H4 (cell line): ENCODE results near the gene PTGR3. TPM values are rescaled to one million over a fixed set of nuclear protein-coding genes. Genes with fewer than 3 reads are reported as not detected.
A peak's percentile ranks its signal among the peaks of the same experiment; 100 is the strongest.

Experiments
- DNase-seq: peaks from one replicate; pipeline ENCODE4 v3.0.0-alpha.2; 2015; ENCODE audit warnings: low spot score
- total RNA-seq: library from RNA; depleted of rRNA; stranded (reverse); fragments of >200 nt; shearing (Covaris generic); gene quantifications from 2 replicates; pipeline ENCODE4 v1.2.3, GENCODE V29; 2014

PTGR3 gene
- total RNA-seq, 1 experiment from 2014 or later: 16.5 TPM

DNA sequence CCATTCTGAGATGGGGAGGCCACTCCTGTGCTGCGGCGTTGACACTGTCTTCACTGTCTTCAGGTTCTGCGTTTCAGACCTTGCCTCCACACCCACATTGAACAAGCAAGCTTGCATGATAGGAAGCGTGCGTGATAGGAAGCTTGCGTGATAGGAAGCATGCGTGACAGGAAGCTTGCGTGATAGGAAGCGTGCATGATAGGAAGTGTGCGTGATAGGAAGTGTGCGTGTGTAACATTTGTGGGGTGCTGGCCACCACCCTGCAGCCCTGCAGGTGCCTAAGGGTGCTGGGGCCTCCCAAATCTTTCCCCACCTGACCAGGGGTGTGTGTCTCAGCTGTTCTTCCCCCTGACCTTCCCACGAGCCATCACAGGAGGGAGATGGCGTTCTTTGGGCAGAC, 27.0 kb upstream of the PTGR3 start:
- no peak for DNase-seq

GRCh38 chr18:75234901-75235300, 26.0 kb upstream of the PTGR3 start:
- DNase-seq: no peak

GRCh38 chr18:75231053-75231406, 22.1 kb upstream of the PTGR3 start:
- DNase-seq: peak; percentile 22

DNA sequence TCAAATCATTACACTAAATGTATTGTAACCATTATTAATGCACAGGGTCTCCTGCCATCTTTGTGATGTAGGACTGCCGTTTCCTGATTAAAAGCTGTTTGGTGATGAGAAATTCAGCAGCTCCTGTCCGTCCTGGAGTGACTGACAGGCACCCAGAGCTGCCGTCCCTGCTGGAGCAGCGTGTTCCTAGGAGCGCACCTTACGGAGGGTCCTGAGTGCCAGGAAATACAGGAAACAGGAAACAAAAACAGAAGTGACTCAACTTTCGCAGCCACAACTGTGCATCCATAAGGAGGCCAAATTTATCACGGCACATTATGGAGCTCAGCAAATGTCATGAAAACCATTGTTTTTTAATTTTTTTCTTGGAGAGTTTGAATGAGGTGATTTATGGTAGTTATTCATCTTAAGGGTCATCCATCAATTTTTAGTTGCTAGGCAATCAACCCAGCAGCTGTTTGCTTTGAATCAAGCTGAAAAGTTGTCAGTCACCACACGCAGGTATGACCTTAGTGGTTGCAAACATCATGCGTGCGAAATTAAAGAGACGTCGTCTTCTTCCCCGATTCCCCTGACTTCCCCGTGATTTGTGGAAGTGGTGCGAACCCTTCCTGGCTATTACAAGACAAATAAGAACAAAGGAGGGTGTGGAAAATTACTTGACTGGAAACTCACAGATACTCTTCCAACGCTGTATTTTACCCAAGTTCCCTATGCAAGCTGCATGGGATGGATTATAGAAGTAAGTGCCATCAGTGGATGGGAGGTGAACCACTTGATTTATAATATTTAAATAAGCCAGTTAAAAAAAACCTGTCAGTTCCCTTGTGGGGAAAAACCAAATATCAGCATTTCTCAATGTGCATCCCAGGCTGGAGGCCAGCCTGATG, 21.5 kb upstream of the PTGR3 start:
- no peak for DNase-seq

DNA sequence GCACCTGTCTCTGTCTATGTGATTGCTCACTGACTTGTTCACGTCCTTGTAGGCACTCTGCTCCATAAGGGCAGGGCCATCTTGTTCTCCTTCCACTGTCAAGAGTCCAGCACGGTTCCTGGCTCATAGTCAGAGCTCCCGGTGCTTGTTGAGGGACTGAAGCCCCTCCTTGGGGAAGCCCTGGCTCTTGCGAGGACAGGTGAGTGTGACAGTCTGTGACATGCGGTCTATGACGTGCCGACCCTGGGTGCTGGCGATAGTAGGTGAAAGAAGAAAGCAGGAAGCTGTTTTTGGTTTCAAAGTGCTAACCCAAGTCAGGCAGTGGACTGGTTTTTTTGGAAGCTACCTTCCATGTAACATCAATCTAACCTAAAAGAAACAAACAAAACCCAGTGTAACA, 20.5 kb upstream of the PTGR3 start:
- no peak for DNase-seq

DNA sequence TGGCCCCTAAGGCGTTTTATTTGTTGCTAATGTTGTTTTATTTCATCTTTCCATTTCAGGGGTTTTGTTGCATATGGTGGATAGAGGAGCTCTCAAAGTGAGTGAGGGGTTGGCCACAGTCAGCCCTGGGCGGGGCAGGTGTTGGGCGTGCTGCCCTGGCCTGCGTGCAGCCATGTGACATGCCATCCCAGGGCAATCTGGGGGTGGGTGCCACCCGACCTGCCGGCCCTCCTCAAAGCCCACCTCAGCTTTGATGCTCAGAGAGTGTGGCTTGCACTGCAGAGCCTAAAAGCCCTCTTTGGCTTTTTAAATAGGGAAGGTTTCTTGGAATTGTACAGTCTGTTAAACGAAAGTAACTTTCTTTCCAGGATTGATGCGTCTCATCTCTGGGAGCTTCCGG, 20.0 kb upstream of the PTGR3 start:
- no peak for DNase-seq

DNA sequence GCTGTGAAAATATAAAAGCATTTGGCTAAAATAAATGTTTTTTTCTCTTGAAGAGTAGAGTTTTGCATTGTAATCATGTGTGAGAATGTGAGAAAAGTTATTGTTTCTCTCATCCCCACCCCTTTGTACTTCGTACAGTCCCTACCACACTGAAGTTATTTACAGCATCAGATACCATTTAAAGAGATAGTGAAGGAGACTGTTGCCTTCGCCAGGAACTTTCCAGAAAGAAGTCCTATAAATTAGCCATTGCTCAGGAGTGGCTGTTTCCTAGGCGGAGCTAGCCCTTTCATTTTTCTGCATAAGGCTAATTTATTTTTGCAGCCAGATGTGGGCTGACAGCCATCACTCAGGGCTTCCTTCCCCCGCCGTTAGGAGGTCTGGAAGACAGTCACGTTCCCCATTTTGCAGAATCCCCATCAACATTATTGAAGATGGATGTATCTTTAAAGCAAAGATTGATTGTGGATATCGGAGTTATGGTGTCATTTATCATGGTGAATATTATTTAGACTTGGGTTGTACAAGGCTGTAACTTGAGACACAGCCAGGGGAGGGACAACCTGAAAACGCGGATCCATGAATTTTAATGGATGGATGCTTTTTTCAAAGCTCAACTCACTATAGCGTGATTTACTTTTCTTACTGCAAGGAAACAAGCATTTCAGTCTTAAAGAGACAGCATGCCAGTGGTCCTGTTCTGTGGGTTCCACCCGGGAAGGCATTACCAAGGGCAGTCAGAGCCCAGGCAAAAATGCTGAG, 18.8 kb upstream of the PTGR3 start:
- no peak for DNase-seq

DNA sequence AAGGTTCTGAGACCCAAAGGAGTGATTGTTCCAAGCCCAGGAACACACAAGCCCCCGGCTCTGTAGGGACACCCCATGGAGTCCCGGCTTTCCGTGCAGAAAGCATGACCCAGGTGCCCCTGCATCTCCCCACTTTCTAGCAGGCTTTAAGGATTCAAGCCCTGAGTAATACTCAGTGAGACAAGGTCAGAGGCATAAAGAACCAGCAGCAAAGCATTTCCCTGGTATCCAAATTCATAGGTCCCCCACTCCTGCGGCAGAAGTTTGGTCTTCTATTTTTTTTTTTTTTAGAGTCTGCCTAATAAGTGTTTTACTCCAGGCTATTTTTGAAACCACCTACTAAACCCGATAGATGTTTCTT, 18.0 kb upstream of the PTGR3 start:
- DNase-seq: no peak

DNA sequence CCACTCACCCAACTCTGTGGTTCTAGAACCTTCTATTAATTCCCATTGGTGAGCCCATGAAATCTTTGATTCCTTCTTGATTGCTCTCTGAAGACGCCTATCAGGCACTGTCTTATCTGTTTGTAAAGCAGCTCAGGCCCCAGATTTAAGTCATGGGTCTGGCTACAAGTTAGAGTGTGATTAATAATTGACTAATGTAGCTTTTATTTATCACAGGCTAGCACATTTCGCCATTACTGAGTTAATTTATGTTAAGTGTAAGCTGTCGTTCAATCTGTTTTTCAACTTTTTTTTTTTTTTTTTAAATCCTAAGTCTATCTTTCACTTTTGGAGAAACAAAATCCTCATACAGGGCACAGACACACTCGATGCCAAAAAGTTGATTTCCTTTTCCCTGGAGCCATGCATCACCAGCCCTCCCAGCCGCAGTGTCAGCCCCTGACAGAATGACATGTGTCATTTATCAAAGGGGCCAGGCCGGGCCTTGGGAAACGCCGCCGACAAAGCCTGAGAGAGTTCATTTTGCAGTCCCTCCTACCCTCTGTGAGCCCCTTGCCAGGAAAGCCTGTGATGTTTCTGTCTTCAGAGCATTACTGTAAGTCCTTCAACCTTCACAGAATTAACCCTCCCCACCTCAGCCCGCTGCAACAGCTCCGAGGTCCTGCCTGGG, 17.5 kb upstream of the PTGR3 start:
- no peak for DNase-seq

DNA sequence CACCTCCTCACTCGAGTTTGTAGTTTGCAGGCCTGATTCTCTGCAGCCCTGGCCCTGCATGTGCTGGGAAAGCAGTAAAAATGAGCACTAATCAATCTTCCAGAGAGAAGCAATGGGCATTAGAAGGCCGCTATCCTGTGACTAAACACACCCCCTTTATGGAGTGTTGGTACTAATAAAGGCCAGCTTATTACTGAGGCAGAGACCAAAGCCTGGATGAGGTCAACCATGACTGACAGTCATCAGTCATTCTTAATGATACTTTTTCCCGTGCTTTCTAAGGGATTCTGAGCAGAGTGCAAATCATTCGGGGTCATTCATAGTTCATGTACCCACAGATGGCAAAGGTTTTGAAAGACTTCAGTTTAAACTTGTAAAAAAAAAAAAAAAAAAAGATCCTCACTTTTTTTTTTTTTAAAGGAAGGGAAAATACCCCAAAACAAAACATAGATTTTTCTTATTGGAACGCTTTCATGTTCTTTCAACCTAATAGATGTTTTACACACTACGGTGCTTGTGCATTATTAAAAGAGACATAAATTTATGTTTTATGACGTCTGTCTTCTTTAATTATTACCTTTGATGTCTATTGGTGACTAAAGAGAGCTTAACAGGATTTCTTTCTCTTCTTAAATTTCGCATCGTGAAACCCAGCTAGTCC, 14.9 kb upstream of the PTGR3 start:
- DNase-seq: no peak

GRCh38 chr18:75222407-75222806, 13.5 kb upstream of the PTGR3 start:
- no peak for DNase-seq

DNA sequence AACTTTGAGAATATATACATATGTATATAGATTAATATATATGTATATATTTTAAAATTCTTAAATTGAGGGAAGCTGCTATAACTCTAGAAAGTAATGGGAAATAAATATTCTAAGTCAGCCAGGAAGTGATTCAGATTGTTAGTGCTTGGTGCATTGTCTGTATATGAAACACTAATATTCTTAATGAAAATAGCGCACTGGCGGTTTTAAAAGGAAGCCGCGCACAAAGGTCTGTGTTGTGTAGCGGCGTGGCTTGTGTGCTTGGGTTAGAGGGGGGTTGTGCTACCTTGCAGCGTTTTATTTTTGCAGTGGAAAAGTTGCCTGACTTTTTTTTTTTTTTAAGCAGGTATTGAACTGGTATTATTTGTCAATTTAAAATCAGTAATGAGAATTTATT, 13.0 kb upstream of the PTGR3 start:
- no peak for DNase-seq

DNA sequence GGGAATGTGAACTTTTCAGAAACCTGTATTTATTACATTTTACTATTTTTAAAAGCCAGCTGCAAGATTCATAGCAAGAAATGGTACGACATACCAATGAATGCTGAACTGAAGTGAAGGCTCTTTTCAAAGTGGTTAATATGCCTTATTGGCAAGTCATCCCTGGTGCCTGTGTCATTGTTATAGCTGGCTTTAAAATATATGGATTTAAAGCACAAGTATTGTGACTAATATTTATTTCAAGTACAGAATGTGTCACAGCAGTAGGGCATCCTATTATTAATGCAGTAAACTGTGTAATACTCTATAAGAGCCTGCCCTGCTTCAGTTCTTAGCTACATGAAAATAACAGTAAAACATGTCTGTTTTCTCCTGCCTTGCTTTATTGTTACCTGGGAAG, 12.5 kb upstream of the PTGR3 start:
- no peak for DNase-seq

GRCh38 chr18:75220551-75221355, 11.8 kb upstream of the PTGR3 start:
- no peak for DNase-seq

GRCh38 chr18:75219745-75220375, 10.9 kb upstream of the PTGR3 start:
- no peak for DNase-seq

DNA sequence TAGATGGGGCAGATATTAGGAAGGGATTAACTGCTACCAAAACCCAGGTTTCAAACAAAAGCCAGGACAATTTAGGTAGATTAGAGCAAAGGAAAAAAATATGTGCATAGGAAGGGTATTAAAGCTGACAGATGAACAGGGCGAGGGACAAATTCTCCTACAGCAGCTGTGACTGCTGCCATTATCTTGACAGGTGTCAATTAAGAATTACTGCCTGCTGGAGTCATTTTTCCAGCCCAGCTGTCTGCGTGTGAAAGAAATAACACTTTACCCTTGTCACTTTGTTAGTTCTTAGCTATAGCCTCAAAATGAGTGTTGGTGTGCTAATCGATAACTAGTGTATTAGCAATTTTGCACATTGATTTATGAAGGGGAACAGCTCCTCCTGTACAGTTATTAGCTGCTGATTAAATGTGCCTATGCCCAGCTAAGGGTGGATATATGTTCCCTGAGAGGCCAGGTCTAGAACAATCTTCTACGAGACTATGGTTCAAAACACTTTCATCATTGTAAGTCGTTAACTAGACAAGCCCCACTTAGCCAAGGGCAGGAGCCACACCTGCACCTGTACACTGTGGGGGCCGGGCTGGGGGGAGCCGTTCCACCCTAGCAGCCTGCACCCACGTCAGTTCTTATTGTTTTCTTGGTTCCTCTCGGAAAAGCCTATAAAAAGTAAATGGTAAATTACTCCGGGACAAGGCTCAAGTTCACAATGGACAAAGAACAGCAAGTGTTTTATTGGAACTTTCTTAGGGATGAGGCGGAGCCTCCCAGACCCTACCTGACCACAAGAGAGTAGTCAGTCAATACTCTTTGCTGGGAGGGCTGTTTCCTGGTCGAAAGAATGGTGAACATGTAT, 9.4 kb upstream of the PTGR3 start:
- no peak for DNase-seq

GRCh38 chr18:75216911-75217689, 8.2 kb upstream of the PTGR3 start:
- DNase-seq: no peak

GRCh38 chr18:75216212-75216910, 7.4 kb upstream of the PTGR3 start:
- no peak for DNase-seq
